ENCODE measurements around the gene CNIH1.

- TF ChIP-seq CTCF (conservative IDR thresholded peaks at IDR 0.05) (no peak), EZH2 (IDR thresholded peaks at IDR 0.05; ENCODE audit: low read depth) (no peak)
These were observed 49.4 kb upstream of the CNIH1 start for GRCh38 chr14:54490445-54491175.
